GM19043 (cell line): ENCODE measurements around the gene USP48.
"Not testable (repeated sequence)": the region's sequence is repeated elsewhere in the genome, so short reads cannot be mapped to it uniquely, and the experiment has no call there.

Experiments used
- ATAC-seq: cut with Tn5 transposase; IDR thresholded peaks from one replicate; pipeline ENCODE4 v1.9.1; 2021; ENCODE audit warnings: low read depth; ENCODE audit not compliant: unreplicated experiment

The USP48 gene

DNA sequence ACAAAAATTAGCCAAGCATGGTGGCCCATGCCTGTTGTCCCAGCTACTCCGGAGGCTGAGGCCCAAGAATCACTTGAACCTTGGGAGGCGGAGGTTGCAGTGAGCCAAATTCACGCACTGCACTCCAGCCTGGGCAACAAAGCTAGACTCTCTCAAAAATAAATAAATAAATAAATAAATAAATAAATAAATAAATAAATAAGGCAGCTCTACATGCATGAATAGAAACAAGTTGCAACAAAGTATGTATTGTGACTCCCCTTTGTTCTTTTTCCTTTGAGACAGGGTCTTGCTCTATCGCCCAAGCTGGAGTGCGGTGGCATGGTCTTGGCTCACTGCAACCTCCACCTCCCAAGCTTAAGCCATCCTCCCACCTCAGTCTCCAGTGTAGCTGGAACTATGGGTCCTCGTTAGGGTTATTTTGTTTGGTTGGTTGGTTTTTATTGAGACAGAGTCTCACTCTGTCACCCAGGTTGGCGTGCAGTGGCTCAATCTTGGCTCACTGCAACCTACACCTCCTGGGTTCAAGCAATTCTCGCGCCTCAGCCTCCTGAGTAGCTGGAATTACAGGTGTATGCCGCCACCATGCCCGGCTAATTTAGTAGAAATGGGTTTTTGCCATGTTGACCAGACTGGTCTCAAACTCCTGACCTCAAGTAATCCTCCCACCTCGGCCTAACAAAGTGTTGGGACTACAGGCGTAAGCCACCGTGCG is 8.0 kb downstream of the USP48 start:
- ATAC-seq, result no peak

DNA sequence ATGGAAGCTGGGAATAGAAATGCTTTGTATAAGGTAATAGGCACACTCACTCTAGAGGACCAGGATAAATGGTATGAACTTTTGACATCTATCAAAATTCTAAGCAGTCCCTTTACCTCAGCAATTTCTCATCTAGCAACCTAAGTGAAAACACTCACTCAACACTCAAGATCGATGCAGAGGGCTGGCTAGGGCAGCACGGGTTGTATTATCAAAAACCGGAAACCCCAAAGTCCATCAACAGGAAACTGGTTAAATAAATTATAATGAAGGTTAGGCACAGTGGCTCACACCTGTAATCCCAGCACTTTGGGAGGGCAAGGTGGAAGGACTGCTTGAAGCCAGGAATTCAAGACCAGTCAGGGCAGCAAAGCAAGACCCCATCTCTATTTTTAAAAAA is 9.4 kb downstream of the USP48 start:
- ATAC-seq, result no peak

DNA sequence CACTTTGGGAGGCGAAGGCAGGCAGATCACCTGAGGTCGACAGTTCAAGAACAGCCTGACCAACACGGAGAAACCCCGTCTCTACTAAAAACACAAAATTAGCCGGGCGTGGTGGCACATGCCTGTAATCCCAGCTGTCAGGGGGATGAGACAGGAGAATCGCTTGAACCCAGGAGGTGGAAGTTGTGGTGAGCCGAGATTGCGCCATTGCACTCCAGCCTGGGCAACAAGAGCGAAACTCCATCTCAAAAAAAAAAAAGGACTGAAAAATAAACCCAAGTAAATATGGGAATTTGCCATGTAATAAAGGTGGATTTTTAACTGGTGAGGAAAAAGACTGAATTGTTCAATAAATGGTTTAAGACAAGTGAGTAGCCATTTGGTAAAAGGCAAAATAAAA is 11.3 kb downstream of the USP48 start:
- not testable (repeated sequence) for ATAC-seq

DNA sequence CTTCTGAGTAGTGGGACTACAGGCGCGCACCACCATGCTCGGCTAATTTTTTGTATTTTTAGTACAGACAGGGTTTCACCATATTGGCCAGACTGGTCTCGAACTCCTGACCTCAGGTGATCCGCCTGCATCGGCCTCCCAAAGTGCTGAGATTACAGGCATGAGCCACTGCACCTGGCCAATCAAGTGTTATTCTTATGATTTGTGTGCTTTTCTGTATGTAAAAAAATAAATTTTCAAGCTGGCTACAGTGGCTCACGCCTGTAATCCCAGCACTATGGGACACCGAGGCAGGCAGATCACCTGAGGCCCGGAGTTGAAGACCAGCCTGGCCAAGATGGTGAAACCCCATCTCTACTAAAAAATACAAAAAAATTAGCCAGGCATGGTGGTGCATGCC is 12.3 kb downstream of the USP48 start:
- ATAC-seq, result not testable (repeated sequence)

GRCh38 chr1:21770201-21770600 is 12.7 kb downstream of the USP48 start:
- no peak for ATAC-seq

GRCh38 chr1:21767106-21767505 is 15.8 kb downstream of the USP48 start:
- not testable (repeated sequence) for ATAC-seq

DNA sequence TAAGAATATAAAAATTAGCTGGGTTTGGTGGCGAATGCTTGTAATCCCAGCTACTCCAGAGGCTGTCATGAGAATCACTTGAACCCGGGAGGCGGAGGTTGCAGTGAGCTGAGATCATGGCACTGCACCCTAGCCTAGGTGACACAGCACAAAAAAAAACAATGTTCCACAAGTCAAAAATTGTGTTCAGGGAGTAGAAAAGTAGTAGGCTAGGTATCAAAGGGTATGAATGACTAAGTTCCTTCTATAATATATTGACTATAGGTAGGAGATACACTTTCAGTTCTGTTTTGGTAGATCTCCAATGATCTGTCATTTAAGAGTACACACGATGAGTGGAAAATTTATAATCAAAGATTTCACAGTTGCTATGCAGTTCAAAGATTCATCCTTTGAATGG is 16.7 kb downstream of the USP48 start:
- no peak for ATAC-seq

GRCh38 chr1:21764615-21765423 is 18.1 kb downstream of the USP48 start:
- no peak for ATAC-seq

GRCh38 chr1:21763694-21764419 is 19.1 kb downstream of the USP48 start:
- no peak for ATAC-seq

GRCh38 chr1:21763236-21763635 is 19.7 kb downstream of the USP48 start:
- ATAC-seq, result no peak

DNA sequence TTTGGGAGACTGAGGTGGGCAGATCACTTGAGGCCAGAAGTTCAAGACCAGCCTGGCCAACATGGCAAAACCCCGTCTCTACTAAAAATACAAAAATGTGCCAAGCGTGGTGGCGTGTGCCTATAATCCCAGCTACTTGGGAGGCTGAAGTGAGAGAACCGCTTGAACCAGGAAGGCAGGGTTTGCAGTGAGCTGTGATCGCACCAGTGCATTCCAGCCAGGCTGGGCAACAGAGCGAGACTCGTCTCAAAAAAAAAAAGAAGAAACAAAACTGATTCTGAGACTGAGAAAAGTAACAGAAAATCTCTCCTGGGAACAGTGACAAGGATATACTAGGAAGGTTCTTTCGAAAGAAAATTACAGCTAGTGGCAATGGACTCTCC is 20.9 kb downstream of the USP48 start:
- peak; percentile 40 for ATAC-seq

DNA sequence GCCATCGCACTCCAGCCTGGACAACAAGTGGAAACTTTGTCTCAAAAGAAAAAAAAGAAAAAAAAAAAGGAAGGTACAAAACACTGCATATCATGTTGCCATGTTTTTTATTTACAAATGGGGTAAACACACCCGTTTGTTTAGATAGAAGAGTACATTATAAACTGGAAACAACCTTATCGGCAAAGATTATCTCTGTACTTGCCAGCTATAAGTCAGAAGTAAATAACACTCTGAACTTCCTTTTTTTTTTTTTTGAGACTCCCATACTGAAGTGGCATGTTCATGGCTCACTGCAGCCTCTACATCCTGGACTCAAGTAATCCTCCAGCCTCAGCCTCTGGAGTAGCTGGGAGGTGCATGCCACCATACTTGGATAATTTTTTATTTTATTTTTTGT is 21.9 kb downstream of the USP48 start:
- no peak for ATAC-seq

DNA sequence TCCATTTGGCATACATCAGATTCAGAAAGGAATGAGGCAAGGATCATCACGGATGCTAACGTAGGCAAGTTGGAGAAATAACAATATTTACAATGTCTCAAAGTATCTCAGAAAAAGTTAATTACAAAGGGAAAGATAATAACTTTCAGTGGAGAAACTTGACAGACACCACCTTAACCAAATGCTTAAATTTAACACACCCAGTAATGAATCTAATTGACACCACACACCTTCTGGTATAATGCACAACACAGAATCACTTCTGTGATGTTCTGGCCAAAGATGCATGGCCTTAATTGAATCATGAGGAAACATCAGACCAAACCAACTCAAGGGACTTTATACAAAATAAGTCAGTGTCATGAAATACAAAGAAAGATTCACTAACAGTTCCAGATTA is 23.1 kb downstream of the USP48 start:
- no peak for ATAC-seq

- ATAC-seq, result no peak
These were observed 23.8 kb downstream of the USP48 start for GRCh38 chr1:21759182-21759581.

- ATAC-seq, result no peak
These were observed 24.3 kb downstream of the USP48 start for GRCh38 chr1:21758614-21759013.

DNA sequence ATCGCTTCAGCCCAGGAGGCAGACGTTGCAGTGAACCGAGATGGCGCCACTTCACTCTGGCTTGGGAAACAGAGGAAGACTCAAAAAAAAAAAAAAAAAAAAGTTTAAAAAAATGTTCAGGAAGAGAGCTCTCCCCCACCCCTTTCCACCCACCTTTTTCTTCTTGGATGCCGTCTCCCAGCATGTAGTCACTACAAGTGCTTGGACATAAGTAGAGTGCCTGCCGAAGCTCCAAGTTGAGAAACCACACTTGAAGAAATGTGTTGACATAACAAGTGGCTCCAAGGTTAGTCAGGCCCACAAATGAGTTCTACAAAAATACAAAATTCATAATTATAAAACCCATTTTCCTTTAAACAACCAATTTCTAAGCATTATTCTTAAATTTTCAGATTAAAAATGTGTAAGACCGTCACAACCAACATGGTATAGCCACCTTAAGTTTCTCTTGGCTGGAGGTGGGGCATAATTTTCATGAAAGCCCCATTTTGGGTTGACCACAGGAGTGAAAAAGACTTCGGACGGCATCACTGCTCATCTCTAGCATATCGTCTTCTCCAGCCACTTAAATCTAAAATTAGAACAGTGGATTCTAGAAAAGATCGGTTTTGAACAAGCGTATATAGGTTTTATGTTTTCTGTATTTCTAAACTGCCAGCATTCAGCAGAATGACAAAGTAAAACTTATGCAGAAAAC is 26.4 kb downstream of the USP48 start:
- no peak for ATAC-seq

DNA sequence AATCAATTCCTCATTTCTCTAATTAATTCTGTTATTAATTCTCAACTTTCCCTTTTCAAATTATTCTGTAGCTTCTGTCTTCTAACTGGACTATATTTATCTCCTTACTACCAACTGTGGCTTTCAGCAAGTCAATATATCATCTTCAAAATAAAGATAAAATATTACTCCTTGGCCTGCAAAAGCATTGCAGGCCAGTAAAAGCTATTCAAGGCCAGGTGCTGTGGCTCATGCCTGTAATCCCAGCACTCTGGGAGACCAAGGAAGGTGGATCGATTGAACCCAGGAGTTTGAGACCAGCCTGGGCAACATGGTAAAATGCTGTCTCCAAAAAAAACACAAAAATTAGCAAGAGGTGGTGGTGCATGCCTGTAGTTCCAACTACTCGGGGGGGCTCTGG is 27.9 kb downstream of the USP48 start:
- no peak for ATAC-seq

GRCh38 chr1:21754583-21754982 is 28.4 kb downstream of the USP48 start:
- no peak for ATAC-seq

DNA sequence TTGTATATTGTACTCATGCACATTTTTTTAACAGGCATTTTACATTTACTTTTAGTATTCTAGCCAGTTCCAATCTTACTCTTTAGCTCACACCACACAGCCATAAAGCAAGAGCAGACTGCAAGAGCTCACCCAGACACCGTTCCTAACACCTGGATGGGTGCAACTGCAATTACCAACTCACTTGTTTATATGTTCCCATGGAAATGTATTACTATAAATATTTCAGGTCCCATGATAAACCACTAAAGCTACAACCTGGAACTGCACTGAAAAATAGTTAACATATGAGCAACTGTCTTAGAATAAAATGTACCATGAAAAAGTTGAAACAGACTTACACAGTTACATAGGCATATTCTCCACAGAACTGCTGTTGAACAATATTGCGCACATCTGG is 30.8 kb downstream of the USP48 start:
- no peak for ATAC-seq

- no peak for ATAC-seq
These were observed 31.7 kb downstream of the USP48 start for GRCh38 chr1:21751281-21751680.

DNA sequence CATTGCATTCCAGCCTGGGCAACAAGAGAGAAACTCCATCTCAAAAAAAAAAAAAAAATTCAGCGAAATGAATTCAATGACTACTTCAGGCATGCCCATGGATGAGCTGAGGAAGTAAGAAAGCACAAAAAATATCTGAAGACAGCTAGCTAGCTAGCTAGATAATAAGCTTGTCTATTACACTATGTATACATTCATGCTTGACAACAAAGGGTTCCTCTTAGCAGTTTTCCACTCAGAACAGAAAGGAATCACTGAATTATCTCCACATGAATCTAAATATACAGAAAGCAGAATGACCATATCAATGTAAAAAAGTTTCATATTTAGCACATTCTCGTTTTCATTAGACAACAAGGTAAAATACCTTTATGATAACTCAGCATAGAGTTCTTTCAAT is 32.1 kb downstream of the USP48 start:
- no peak for ATAC-seq
